Measurements from ENCODE around the gene MOSPD2.

MOSPD2 gene

DNA sequence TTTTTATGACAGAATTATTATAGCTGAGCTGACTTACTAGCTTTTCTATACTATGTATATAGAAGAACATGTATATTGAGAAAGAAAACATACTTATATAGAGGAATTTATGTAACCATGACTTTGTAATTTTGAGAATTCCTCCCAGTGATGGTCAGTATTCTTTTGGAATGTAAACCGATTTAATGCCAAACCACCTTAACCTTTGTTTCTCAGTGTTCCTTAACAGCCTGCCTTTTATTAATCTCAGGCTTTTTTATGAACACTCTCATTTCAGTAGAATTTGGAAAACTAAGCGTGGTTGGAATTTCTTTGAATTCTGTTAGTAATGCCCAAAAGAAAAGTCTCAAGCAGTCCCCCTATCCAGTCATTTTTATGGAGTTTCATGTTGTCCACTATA is 47.0 kb downstream of the MOSPD2 start:
- TF ChIP-seq, protein P1, sequence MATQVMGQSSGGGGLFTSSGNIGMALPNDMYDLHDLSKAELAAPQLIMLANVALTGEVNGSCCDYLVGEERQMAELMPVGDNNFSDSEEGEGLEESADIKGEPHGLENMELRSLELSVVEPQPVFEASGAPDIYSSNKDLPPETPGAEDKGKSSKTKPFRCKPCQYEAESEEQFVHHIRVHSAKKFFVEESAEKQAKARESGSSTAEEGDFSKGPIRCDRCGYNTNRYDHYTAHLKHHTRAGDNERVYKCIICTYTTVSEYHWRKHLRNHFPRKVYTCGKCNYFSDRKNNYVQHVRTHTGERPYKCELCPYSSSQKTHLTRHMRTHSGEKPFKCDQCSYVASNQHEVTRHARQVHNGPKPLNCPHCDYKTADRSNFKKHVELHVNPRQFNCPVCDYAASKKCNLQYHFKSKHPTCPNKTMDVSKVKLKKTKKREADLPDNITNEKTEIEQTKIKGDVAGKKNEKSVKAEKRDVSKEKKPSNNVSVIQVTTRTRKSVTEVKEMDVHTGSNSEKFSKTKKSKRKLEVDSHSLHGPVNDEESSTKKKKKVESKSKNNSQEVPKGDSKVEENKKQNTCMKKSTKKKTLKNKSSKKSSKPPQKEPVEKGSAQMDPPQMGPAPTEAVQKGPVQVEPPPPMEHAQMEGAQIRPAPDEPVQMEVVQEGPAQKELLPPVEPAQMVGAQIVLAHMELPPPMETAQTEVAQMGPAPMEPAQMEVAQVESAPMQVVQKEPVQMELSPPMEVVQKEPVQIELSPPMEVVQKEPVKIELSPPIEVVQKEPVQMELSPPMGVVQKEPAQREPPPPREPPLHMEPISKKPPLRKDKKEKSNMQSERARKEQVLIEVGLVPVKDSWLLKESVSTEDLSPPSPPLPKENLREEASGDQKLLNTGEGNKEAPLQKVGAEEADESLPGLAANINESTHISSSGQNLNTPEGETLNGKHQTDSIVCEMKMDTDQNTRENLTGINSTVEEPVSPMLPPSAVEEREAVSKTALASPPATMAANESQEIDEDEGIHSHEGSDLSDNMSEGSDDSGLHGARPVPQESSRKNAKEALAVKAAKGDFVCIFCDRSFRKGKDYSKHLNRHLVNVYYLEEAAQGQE (IDR thresholded peaks at IDR 0.05; ENCODE audit: insufficient replicate concordance, low read depth): no peak
- TF ChIP-seq POLR2AphosphoS5 (IDR thresholded peaks at IDR 0.05; ENCODE audit: low read depth) (no peak), SPI1 (IDR thresholded peaks at IDR 0.05; ENCODE audit: borderline replicate concordance, low read depth) (no peak), GABPA (IDR thresholded peaks at IDR 0.05; ENCODE audit: low read depth) (no peak)
- TF ChIP-seq, protein P2, sequence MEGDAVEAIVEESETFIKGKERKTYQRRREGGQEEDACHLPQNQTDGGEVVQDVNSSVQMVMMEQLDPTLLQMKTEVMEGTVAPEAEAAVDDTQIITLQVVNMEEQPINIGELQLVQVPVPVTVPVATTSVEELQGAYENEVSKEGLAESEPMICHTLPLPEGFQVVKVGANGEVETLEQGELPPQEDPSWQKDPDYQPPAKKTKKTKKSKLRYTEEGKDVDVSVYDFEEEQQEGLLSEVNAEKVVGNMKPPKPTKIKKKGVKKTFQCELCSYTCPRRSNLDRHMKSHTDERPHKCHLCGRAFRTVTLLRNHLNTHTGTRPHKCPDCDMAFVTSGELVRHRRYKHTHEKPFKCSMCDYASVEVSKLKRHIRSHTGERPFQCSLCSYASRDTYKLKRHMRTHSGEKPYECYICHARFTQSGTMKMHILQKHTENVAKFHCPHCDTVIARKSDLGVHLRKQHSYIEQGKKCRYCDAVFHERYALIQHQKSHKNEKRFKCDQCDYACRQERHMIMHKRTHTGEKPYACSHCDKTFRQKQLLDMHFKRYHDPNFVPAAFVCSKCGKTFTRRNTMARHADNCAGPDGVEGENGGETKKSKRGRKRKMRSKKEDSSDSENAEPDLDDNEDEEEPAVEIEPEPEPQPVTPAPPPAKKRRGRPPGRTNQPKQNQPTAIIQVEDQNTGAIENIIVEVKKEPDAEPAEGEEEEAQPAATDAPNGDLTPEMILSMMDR (IDR thresholded peaks at IDR 0.05; ENCODE audit: insufficient read depth, low read length): no peak
- DNase-seq (ENCODE audit: low read depth in 1 of 2, low spot score in 1 of 2): no peak
- no peak overlapping the region for H3K4me3 ChIP-seq (replicated peaks; ENCODE audit: insufficient read depth, low read length)

DNA sequence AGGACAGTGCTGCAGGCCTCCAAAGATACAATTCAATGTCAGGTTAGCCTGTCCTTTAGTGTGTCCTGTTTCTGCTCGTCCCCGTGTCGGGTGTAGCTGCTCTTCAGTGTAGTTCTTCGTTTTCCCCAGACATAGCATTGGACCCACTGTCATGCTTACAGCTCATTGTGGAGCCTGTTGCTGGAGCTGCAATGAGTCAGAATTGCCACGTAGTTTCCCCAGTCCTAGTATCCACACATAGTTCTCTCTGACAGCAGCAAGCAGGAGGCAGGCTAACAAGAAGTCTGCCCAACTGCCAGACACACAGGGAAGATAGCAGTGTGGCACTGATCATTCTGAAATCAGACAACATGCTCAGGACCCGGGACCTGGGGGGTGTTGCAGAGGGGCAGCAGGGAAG is 49.2 kb downstream of the MOSPD2 start:
- Histone ChIP-seq H3K27me3 (ENCODE audit: insufficient read depth, poor library complexity, severe bottlenecking) (no peaks in the 10 kb centered on the region), H3K4me3 (replicated peaks; ENCODE audit: insufficient read depth, low read length) (no peak overlapping the region), H3K27ac (replicated peaks) (no peak overlapping the region)
- no peak for DNase-seq (ENCODE audit: low read depth in 1 of 2, low spot score in 1 of 2)
- TF ChIP-seq POLR2AphosphoS5 (IDR thresholded peaks at IDR 0.05; ENCODE audit: low read depth): no peak
- no peak for TF ChIP-seq SPI1 (IDR thresholded peaks at IDR 0.05; ENCODE audit: borderline replicate concordance, low read depth)
- TF ChIP-seq, protein P1 (IDR thresholded peaks at IDR 0.05; ENCODE audit: insufficient replicate concordance, low read depth): no peak
- TF ChIP-seq, protein P2 (IDR thresholded peaks at IDR 0.05; ENCODE audit: insufficient read depth, low read length): no peak
- TF ChIP-seq GABPA (IDR thresholded peaks at IDR 0.05; ENCODE audit: low read depth): no peak

More for the DNA sequence above, 47.0 kb downstream of the MOSPD2 start:
- no peak overlapping the region for H3K27ac ChIP-seq (replicated peaks)
- no peaks in the 10 kb centered on the region for H3K27me3 ChIP-seq (ENCODE audit: insufficient read depth, poor library complexity, severe bottlenecking)

DNA sequence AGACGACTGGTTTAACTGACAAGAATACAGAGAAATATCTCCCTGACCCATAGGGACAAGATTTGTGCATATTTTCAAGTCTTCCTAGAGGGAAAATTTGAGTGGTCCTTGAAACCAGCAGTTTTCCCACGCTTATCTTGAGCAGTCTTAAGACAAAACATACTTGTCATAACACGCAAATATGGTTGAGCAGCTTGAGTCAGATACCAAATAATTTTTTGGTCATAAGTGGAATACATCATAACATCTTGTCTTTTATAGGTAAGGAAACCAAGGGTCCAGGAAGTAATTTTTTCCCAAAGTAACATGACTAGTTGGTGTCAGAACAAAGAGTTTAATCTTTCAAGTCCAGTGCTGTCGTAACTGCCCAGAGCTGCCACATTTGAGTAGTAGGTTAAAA is 50.5 kb downstream of the MOSPD2 start:
- DNase-seq (ENCODE audit: low read depth in 1 of 2, low spot score in 1 of 2): no peak
- Histone ChIP-seq H3K27me3 (ENCODE audit: insufficient read depth, poor library complexity, severe bottlenecking) (no peaks in the 10 kb centered on the region), H3K27ac (replicated peaks) (no peak overlapping the region), H3K4me3 (replicated peaks; ENCODE audit: insufficient read depth, low read length) (no peak overlapping the region)
- no peak for TF ChIP-seq POLR2AphosphoS5 (IDR thresholded peaks at IDR 0.05; ENCODE audit: low read depth)
- TF ChIP-seq SPI1 (IDR thresholded peaks at IDR 0.05; ENCODE audit: borderline replicate concordance, low read depth): no peak
- no peak for TF ChIP-seq GABPA (IDR thresholded peaks at IDR 0.05; ENCODE audit: low read depth)
- TF ChIP-seq, protein P1 (IDR thresholded peaks at IDR 0.05; ENCODE audit: insufficient replicate concordance, low read depth): no peak
- TF ChIP-seq, protein P2 (IDR thresholded peaks at IDR 0.05; ENCODE audit: insufficient read depth, low read length): no peak
